Stimulated activated CD4-positive, alpha-beta T cell treated with anti-CD3 and anti-CD28 coated beads, Interleukin-4, amount 100 ng/mL, for 1 hour (primary cell): ENCODE measurements around the gene TPD52L1.

Source experiments
- DNase-seq: peaks from one replicate; pipeline ENCODE4 v3.0.0-alpha.2; 2020

The TPD52L1 gene

DNA sequence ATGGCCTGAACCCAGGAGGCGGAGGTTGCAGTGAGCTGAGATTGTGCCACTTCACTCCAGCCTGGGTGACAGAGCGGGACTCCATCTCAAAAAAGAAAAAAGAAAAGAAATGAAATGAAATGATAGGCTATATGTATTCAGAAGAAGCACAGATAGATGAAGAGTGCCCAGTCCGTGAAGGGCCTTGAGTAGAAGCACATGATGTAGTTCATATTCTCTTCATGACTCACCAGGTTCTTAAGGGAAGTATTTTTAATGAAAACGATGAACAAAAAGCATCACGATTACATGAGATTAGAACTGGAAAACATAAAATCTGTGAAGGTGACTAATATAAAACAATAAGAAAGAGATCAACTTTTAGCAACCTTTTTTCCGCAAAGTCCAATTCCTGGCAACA, 29.8 kb downstream of the TPD52L1 start:
- DNase-seq: no peak

DNA sequence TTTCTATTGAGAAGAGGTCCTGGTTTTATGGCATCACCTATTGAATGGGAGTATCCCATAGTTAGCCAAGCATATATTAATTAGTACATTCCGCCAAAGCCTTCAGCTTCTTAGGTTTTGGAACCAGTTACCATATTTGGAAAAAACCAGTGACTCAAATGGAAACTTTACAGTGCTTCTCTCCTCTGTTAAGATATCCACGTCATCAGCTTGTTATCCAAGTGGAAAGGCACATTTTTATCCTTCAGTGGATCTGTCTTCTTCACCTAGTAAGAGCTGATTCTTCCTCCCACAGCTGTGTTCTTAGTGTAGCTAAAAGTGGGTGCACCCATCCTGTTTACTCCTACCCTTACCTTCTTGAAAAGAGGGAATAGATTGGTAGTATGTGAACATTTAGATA, 34.5 kb downstream of the TPD52L1 start:
- no peak for DNase-seq

DNA sequence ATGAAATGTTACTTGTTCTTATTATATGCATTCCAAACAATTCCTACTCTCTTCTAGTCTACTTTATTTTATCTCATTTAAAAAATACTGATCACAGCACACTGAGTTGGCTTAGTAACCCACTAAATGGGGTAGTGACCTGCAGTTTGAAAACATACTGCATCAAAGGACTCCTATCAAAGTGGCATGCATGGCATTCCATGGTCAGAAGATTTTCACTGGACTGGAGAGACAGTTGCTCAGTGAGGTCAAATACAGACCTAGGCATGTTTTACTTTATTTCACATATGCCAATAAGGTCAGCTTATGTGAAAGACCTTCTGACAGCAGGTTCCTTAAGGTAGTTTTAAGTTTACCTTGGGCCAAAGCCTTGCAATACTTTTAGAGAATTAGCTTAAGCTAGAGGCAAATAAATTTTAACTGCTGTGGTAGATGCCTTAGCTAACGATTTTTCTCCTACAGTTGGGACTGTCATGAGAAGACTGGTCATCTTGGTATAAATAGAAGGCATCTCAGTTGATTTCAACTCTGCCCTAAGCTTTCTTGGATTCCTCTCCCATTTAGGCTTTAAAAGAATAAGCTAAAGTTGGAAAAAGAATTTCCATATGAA, 35.1 kb downstream of the TPD52L1 start:
- no peak for DNase-seq

DNA sequence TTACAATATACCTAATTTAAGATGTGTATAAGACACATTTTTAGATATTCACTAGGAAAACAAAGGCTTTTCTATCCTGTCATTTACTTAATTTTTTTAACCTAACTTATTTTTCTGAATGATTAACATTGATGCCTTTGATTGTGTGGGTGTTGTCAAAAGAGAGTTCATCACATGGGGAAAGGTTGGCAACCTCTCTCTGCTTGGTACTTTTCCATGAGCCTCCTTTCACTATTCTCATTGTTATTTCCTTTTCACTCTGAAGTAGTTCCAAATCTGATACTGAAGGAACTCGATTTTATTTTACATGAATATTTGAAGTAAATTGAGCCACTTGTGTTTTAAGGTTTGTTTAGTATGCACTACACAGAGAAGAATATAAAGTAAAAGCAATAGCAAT, 35.9 kb downstream of the TPD52L1 start:
- DNase-seq: no peak

DNA sequence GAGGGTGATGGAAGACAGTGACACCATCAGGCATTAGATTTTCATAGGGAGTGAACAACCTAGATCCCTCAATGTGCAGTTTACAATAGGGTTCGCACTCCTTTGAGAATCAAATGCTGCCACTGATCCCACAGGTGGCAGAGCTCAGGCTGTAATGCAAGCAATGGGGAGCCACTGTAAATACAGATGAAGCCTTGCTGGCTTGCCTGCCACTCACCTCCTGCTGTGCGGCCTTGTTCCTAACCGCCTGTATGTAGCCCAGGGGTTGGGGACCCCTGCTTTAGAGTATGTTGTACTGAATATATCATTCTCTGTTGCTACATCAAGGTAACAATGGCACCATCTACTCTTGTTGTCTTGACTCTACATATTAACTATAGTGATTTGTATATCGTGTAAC, 37.1 kb downstream of the TPD52L1 start:
- DNase-seq: no peak

GRCh38 chr6:125191916-125192609, 38.5 kb downstream of the TPD52L1 start:
- peak; percentile 46 for DNase-seq

DNA sequence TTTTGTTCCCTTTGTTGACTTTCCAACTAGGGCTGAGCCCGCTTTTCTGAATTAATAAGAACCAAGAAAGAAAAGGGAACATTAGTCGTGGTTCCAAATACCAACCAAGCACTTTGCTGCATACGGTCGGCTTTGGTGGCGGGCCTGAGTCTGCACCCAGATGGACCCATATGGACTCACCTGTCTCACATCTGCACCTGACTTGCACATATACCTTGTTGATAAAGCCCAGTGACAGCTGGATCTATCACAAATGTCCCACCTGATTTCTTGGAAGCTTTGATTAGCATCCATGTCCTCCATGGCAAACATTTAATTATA, 39.0 kb downstream of the TPD52L1 start:
- DNase-seq: no peak

- no peak for DNase-seq
Measured at GRCh38 chr6:125193208-125193607, 39.6 kb downstream of the TPD52L1 start.

DNA sequence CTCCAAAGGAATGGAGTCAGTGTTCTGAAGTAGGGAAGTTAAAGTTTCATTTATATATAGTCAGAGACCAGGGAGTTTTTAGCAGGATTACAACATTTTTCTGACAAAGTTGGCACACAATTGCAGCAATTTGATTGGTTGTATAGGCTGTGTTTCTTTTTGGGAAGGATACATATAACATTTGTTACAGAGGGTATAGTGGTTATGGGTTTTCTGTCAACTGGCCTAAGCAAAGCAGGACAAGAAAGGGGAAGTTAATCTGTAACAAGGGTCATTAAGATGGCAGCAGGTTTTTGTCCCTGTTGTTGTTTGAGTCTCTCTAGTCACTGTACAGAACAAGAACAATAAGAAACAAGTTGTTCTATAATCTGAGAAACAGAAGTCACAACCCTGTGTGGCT, 41.4 kb downstream of the TPD52L1 start:
- no peak for DNase-seq

GRCh38 chr6:125195526-125195925, 42.0 kb downstream of the TPD52L1 start:
- DNase-seq: no peak

DNA sequence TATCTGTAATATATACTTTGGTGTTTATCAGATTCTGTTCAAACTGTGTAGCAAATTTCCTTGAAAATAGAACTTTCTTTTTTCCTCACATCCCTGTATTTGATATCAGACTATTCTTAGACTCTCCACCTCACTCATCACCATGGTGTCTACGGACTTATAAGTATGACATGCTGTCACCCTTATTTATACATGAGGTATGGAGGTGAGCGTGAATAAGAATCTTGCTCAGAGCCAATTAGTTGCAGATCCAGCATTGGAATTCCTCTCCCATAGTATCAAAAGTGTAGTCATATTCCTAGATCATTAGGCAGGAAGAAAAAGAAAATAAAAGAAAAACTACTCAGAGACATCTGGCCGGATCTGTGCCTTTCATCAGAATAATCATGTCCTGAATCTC, 43.0 kb downstream of the TPD52L1 start:
- DNase-seq: no peak

- no peak for DNase-seq
Measured at GRCh38 chr6:125197795-125198269, 44.3 kb downstream of the TPD52L1 start.

DNA sequence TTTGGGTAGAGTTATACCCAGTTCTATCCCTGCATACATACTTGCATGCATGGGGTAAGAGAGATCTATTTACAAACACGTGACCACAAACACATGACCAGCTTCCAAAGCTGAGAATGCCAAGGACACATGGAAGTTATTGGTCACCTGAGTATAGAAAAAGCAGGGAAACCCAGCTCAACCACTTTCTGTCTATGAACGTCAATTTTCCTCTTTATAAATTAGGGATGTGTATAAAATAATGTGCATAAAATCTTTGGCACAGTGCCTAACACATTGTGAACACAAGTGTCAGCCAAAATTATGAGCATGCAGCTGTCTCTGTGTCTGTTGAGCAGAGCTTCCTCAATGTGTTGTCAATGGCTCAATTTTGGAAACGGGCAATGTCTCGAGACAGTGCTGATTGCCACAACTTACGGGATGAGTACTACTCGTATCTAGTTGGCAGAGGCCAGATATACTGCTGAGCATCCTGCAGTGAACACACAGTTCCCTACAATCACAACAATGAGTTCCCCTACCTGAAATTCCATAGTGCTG, 44.9 kb downstream of the TPD52L1 start:
- no peak for DNase-seq

- DNase-seq: no peak
Measured at GRCh38 chr6:125200941-125201340, 47.4 kb downstream of the TPD52L1 start.

DNA sequence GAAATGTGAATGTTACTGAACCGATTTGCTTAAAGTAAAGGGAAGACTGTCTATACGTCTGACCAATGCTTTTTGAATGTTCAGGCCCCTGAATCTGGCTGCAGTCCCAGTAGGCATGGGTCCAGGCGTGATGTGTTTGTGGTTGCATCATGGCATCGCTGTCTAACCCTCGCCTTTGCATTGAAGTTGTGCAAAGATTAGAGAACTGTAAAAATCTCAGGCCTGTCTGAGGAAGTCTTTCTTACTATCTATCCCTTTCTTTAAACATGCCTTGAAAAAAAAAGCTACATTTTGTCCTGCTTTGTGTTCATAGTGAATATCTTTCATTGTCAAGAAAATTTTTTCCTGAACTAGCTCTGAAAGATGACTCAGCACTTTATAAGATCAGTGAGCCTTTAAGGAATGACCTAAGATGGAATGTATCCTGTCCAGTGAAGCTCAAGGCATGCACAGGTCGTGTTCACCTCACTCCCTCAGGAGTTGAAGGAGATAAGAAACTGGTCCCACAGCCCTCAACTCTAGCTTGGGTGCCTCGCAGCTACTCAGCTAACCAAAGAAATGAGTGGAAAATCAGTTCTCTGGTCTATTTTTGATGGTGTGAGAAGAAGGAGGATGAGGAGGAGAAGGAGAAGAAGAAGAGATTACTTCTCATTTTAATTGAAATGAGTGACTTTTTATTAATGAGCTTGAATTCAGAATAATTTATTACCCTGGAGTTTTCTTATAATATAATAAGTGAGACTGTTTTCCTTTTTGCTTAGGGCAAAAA, 48.6 kb downstream of the TPD52L1 start:
- DNase-seq: no peak

GRCh38 chr6:125203395-125203794, 49.8 kb downstream of the TPD52L1 start:
- no peak for DNase-seq

DNA sequence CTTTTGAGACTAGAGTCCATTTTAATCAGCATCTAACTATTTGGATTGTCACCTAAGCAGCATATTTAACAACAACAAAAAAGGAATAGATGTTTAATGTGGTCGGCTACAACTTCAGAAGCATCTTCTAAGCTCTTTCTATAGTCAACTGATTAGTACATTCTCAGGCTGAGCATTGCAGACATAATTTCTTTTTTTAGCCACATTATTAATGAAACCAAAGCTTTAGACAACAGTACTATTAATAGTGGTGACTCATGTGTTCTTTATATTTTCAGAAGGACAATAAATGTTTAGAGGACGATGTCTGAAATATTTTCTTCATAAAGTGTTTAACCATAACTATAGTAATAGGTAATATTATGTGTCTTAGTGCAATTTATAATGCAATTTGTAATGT, 52.4 kb downstream of the TPD52L1 start:
- no peak for DNase-seq

GRCh38 chr6:125206389-125206788, 52.8 kb downstream of the TPD52L1 start:
- no peak for DNase-seq

GRCh38 chr6:125207956-125208355, 54.4 kb downstream of the TPD52L1 start:
- DNase-seq: no peak

DNA sequence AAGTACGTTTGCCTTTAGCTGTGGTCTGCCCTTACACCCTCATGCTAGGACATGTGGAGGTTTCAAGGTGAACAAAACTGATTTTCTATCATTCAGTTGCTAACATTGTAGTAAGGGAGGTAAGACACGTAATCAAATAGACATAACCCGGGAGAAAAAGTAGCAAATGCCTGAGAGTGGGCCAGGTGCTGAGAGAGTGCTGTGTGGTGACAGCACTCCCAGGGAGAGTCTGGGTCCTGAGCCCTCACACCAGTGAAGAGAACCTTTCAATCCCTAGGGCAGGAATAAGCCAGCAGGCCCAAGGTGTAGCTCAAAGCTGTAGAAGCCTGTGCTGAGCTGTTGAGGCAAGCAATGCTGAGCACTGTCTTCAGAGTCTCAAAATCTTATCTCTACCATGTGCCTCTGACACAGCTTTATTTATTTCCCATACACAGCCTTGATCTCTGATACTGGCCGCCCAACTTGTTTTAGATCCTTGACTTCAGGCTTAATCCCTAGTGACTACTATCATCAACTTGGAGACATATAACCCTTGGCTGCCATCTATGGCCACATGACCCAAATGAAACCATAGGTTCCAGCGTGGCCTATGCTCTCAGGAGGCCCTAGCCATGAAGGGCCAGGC, 55.2 kb downstream of the TPD52L1 start:
- DNase-seq: no peak

DNA sequence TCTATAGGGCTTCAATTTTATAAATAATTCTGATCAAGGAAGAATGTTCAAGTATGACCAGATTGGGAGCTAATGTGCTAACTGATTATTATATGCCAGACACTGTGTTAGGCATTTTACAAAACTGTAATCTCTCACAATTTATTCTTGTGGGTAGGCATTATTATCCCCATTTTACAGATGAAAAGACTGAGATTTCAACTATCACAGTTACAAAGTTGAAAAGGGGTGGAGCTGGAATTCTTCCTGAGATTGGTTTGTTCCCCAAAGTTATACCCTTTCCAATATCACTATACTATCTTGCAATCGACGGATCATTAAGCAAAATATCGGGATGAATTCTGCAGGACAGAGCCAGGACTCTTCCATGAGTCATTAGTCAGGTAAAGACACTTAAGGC, 57.1 kb downstream of the TPD52L1 start:
- DNase-seq: no peak

GRCh38 chr6:125211352-125211751, 57.8 kb downstream of the TPD52L1 start:
- DNase-seq: no peak

DNA sequence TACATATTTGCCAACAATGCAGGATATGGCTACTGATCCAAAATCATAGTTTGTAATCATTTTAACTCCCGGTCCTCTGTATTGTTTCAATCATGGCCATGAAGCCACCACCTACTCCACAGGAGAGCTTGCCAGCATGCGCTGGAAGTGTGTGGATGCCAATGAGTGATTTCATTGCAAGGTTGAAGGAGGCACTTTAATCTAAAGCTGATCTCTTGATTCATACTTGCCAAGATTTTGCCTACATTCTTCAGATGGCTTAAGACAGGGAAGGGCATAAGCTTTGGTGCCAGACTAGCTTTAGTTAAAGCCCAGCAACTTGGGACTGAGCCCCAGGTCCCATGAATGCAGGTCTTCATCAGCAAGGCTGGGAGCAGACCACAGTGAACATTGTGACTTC, 58.8 kb downstream of the TPD52L1 start:
- DNase-seq: no peak

DNA sequence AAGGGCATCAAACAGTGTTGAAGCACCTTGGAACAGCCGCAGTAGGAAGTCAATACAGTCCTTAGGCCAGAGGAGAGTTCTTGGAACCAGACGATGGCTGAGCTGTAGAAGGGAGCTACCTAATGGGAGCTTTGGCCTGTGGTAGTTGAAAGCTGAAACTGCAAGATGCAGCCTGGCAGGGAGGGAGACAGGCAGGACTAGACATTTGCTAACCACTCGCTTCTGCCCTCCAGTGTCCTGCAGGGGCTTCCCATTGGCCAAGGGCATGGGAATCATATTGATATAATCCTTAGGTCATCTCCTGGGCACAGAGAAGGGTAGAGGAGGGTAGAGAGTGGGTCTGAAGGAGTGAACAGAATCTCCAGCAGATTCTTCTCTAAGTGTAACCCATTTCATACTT, 60.4 kb downstream of the TPD52L1 start:
- DNase-seq: no peak
